Activated CD8-positive, alpha-beta memory T cell treated with anti-CD3 and anti-CD28 coated beads for 36 hours (primary cell): Measurements from ENCODE around the gene FAM90A1. TPM values are rescaled to one million over a fixed set of nuclear protein-coding genes. Genes with fewer than 3 reads are reported as not detected.
"Not testable (repeated sequence)": the region's sequence is repeated elsewhere in the genome, so short reads cannot be mapped to it uniquely, and the experiment has no call there.

Experiments
- CTCF ChIA-PET: fragments of 350-600 bp; sonication (Branson Sonifier 250); formaldehyde crosslinking; loops from one replicate; lab custom pipeline; 2021; ENCODE audit warnings: antibody characterized with exemption; lab: Charles Lee
- POLR2A ChIA-PET: fragments of 350-600 bp; sonication (Branson Sonifier 250); formaldehyde crosslinking; loops from one replicate; lab custom pipeline; 2021; ENCODE audit warnings: antibody characterized with exemption; lab: Charles Lee
- total RNA-seq, 2 experiments: library from RNA; stranded (reverse); gene quantifications; one replicate each; pipeline ENCODE4 v1.2.3, GENCODE V29; 2021

The FAM90A1 gene
- total RNA-seq, 2 experiments from 2014 or later, result 0.13 to 0.15 TPM

DNA sequence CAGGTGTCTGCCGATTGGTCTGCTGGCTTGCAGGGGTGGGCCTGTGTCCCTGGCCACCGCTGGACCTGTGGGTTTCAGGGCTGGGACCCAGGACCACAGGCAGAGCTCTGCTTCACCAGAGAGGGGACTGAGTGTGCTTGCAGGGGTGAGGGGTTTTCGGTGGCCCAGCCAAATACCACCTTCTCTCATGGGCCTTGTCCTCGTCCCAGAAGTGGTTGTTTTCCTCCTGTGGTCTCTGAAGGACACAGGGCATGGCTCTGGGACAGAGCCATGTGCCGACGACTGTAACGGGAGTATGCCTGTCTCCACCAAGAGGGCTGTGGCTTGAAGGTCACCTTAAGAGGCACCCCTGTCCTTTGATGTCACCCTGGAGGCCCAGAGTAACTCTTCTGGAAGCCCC, 7.3 kb upstream of the FAM90A1 start:
- POLR2A ChIA-PET, result not testable (repeated sequence)

DNA sequence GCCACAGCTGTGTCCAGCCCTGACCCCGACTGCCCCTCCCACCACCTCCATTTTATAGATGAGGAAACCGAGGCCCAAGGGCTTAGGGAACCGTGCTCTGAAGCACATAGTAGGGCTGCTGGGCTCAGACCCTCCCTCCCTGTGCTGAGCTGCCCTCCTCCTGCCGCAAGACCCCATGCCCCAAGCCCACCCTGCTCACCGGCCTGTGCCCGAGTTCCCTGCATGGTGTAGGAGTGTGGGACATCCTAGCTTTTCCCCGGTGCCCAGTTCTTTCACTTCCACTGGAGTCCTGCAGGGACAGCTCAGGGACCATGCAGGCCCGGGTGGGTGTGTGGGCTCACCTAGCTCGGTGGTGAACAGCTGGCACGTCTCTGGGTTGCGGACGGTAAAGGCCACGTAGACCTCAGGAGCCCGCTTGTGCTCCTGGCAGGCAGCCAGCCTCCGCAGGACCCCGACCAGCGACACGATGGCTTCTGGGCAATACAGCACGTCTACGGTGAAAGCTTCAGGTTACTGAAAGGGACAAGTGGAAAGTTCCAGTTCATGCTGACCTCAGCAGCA, 6.6 kb upstream of the FAM90A1 start:
- CTCF ChIA-PET, POLR2A ChIA-PET: not testable (repeated sequence)

More for the DNA sequence above, 7.3 kb upstream of the FAM90A1 start:
- CTCF ChIA-PET, result not testable (repeated sequence)

DNA sequence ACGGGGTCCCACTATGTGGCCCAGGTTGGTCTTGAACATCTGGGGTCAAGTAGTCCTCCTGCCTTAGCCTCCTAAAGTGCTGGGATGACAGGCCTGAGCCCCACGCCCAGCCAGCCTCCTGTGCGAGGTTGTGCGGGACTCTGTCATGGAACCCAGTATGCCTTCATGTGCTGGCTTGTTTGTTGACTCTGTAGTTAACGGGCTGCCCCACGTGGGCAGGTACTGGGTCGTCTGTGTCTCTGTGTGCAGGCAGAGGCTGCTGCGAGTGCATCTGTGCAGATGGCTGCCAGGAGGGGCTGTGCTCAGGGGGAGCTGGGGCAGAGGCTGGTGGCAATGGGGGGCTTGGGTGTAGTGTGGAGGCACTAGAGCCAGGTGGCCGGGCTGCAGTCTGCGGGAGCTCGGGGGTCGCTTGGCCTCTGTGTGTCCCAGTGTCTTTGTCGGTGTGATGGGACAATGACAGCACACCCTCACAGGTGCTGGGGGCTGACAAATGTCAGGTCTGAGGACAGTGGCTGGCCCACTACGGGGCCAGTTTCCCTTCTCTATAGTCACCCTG, 6.0 kb upstream of the FAM90A1 start:
- POLR2A ChIA-PET, CTCF ChIA-PET: not testable (repeated sequence)

DNA sequence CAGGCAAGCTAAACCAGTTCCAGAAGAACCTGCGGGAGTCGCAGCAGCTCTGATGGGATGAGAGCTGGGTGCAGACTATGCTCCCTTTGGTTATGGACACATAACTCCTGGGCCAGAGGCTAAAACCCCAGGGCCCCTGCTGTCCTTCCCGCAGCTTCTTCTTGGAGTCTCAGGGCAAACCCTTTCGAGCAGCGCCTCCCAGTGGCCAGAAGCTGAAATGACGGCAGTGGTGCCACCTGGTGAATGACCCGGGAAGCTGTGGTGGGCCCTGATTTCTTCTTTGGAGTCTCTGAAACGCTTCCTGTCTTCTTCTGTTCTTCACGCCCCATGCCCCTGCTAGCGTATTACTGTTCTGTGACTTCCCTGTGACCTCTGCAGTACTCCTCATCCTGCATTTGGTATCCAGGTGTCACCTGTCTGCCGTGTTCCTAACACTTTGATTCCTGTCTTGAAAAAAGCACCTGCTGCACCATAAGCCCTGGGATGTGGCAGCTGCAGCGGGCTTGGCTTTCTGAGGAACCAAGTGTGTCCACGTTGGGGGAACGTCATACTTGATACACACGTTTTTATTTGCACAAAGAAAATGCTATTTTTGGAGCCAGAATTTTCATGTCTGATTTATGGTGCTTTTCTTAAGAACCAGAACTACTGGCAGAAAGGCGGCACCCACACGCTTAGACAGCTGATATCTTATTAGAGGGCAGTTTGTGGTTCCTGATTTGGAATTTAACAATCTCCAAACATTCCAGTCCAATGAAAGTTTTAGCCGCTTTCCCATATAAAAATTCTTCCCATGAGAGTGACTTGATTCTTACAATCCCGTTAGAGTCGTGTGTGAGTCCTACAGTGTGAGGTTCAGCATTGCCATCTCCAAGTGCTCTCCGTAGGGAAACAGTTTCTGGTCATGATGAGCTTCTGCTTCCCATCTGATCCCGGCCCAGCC, 4.5 kb upstream of the FAM90A1 start:
- POLR2A ChIA-PET, result not testable (repeated sequence)
- CTCF ChIA-PET, result interaction anchor here (0.8 to 1.4 kb wide), 7 partner anchors 12 to 188 kb away, joined by 3 to 6 read pairs (median 3); no protein-coding TSS in a partner anchor

DNA sequence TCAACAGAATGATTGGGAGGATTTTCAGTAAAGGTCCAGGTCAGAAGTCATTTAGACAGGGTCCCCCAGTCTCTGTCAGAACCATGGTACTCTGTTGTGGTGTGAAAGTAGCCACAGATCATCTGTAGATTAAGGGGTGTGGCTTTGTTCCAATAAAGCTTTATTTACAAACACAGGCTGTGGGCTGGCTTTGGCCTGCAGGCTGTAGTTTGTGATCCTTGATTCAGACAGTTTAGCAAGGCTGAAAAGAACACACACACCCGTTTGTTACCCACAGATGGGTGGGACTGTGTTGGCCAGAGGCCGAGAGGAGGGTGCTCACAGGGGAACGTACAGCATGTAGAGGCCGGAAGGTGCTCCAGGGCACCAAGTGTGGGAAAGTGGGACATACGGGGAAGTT, 3.6 kb upstream of the FAM90A1 start:
- CTCF ChIA-PET, result interaction anchor here (0.8 to 1.4 kb wide), 4 partner anchors 120 to 148 kb away, joined by 3 to 6 read pairs (median 4); no protein-coding TSS in a partner anchor
- POLR2A ChIA-PET, result not testable (repeated sequence)

DNA sequence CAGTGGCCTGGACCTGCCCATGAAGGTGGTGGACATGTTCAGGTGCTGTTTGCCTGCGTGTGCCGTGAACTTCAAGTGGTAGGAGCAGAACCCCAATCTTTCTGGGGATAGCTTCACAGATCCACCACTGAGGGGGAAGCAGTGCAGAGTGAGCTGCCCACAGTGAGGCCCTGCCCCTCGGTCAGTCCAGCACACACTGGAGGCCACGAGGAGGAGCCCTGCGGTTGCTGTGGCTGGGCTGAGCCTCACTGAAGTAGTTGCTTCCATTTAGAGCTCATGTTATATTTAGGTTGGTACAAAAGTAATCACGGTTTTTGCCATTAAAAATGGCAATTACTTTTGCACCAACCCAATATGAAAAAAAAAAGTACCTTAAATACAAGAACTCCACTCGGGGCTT, 2.1 kb upstream of the FAM90A1 start:
- CTCF ChIA-PET, POLR2A ChIA-PET: not testable (repeated sequence)

DNA sequence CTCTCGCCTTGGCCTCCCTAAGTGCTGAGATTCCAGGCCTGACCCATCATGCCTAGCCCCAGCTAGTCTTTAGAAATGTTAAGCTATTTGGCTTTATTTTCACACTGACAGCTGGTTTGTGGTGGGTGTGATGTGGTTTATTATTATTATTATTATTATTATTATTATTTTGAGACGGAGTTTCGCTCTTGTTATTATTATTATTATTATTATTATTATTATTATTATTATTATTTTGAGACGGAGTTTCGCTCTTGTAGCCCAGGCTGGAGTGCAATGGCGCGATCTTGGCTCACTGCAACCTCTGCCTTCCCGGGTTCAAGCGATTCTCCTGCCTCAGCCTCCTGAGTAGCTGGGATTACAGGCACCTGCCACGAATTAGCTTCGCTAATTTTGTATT, 1.2 kb upstream of the FAM90A1 start:
- POLR2A ChIA-PET, CTCF ChIA-PET: not testable (repeated sequence)

DNA sequence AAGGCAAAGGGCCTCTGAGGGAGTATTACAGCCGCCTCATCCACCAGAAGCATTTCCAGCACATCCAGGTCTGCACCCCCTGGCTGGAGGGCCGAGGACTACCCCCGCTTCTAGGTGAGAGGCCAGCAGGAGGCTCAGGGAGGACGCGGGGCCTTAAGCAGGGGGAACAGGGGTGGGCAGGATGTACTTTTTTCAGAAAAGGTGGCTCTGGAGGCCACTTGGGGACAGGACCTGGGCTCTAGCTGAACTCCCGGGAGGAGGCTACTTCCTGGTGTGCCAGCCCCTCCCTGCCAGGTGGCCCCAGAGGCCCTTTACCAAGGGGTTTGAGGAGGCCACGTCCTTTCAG, 287 bp upstream of the FAM90A1 start:
- CTCF ChIA-PET, POLR2A ChIA-PET: not testable (repeated sequence)

DNA sequence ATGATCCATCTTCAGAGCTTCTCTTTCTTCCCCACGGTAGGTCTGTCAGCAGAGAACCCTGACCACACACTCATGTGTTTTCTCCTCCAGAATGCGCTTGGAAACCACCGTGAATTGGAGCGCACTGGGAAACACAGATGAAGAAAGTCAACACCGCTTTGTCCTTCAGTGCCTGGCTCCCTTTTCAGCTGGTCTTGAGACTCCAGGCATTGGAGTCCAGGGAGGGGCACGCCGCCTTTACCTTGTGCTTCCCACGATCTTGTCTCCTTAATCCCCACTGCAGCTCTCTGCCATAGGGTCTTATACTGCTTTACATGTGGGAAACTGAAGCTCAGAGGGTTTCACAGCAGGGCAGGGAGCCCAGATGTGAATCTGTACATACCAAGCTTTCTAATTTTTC, 1.1 kb downstream of the FAM90A1 start:
- POLR2A ChIA-PET, result no interaction called here
- CTCF ChIA-PET, result no interaction called here

DNA sequence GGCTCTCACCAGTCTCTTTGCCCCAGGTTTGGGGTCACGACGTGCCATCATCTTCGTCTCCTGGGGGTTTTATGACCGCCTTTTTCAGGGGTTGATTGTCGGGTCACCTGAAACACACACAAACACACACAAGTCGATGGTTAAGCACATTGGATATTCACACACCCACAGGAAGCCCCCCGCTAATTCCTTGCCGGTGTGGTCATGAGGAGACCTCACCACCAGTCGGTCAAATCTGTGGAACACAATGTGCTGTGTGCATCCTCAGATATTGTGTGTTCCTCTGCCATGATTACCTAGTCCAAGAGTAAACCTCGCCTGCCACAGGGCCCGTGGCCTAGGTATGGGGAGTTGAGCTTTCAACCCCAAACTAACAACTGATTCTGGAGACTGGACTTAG, 2.6 kb downstream of the FAM90A1 start:
- CTCF ChIA-PET, POLR2A ChIA-PET: not testable (repeated sequence)

DNA sequence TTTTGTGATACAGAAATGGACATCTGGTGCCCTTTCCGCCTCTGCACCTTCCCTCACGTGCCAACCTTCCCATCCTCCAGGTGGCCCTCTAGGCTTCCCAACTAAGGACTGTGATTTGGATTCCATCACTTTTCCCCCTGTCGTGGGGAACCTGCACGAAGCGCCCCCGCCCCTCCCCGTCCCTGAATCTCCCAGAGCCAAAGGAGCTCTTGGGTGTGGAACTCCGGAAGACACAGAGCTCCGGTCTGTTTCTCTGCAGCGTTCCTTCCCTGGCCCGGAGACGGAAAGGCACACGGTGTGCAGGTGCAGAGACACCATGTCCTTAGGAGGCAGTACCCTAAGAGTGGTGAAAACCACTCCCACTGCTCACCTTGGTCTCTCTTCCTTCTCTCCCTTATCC, 3.8 kb downstream of the FAM90A1 start:
- POLR2A ChIA-PET, CTCF ChIA-PET: not testable (repeated sequence)

DNA sequence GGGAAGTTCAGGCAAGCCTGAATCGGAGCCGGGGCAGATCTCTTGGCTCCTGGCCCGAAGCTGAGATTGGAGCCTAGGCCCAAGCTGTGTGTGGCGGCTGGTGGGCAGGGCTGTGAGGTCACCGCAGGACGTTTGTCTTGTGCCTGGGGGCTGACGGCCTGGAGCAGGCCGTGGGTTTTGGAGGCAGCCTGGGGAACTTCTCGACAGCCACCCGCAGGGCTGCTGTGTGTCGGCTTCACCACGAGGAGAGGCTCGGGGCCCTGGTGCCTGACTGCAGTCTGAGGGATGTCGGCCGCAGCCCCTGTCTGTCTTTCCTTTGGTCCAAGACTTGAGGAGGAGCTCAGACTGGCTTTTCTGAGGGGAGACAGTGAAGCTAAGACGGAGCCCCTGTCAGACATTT, 5.1 kb downstream of the FAM90A1 start:
- CTCF ChIA-PET, POLR2A ChIA-PET: not testable (repeated sequence)

DNA sequence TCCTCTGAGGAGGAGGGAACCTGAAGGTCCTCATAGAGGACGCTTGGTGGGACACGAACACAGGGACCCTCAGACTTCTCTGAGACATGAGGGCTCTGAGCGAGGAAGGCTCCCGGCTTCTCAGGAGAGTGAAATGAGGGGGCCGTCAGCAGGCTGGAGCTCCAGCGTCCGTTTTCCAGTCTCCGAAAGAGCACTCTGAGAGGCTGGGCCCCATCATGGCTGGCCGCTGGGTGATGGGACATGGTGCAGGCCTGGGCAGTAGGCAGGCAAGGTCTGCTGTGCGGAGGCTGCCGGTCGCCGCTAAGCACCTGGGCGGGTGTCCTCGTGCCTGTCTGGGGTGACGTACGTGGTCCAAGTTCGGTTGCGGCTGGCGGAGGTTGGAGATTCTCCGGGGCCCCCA, 5.6 kb downstream of the FAM90A1 start:
- POLR2A ChIA-PET, CTCF ChIA-PET: not testable (repeated sequence)

DNA sequence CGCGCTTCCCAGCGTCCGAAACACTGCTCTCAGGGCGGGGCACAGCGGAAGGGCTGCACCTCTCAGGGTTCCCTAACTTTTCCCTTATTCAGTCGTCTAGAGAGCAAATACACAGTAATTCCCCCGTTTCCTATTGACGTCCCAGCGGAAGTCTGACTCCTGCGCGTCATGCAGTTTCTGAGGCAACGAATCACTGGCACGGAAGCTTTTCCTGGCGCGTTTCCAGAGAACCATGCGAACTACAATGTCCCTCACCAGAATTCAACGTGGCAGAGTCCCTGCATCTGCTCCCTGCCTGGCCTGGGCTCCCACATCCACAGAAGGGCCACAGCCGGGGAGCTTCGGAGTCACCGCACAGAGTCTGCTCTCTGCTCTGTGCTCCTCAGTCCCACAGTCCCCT, 6.0 kb downstream of the FAM90A1 start:
- POLR2A ChIA-PET, result not testable (repeated sequence)

DNA sequence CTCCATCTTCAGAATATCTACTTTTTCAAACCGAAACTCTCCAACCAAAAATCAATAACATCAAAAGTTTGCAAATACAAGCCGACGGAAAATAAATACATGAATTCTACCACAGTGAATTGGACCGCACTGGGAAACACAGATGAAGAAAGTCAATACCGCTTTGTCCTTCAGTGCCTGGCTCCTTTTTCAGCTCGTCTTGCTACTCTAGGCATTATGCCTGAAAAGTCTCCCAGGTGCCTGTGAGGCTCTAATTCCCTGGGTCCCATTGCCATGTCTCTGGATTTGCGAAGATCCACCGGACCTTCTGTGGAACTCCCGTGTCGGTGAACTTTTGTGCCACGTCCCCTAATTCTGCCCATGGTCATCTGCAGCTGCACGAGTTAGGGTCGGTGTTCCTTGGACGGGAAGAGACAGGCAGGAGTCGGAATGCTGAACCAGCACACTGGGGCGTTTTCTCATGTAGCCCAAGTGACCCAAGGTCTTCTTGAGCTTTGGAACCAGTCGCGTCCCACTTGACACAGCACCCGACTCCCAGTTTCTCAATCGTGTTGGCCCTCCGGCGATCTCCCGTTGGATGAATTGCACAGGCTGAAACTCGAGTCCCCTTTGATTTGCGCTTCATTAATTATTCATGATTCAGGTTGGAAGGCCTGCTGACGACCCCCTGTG, 8.6 kb downstream of the FAM90A1 start:
- POLR2A ChIA-PET, CTCF ChIA-PET: not testable (repeated sequence)

More for the DNA sequence above, 6.0 kb downstream of the FAM90A1 start:
- CTCF ChIA-PET, result not testable (repeated sequence)

DNA sequence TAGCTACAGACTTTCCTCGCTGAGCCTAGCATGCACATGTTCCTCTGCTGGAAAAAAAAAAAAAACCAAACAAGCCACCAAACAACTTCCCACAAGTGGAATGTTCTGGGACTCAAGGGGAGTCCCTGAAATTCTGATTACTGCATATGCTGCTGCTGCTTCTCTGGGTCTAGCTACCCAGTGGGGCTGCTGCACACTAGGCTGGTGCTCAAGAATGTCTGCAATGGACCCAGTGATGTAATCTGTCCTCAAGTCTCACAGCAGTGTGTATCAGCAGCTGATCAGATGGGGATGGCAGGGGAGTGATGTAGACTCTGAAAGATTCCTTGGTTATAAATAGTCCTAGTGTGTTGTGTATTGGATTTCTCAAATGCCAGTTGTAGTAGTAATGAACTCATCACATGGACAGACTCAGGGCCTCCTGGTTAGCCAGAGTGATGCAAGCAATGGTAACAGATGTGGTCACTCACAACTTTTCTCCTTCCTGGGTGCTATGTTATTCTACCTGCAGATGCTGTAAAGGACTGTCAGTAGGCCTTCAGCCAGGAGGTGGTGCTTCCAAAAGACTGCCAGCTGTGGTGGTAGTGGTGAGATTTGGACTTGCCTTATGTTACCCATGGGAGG, 29.6 kb downstream of the FAM90A1 start:
- CTCF ChIA-PET, result not testable (repeated sequence)

DNA sequence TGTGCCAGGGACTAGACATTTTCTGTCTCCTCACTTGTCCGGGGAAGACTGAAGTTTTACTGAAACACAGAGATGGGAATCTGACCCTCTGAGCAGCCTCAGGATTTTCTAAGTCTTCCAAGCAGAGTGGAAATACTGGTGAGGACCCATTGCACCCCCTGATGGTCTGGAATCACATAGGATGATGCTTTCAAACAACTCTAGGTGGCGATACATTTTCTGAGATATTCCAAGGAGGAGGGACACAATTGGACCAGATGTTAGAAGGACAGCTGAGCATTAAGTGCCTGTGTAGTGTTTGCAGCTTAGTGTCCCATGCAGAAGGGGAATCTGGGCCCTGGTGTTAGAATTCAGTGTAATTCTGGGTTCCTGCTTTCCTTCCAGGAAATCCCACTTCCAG, 39.3 kb downstream of the FAM90A1 start:
- CTCF ChIA-PET, result not testable (repeated sequence)

More for the DNA sequence above, 29.6 kb downstream of the FAM90A1 start:
- POLR2A ChIA-PET, result not testable (repeated sequence)

DNA sequence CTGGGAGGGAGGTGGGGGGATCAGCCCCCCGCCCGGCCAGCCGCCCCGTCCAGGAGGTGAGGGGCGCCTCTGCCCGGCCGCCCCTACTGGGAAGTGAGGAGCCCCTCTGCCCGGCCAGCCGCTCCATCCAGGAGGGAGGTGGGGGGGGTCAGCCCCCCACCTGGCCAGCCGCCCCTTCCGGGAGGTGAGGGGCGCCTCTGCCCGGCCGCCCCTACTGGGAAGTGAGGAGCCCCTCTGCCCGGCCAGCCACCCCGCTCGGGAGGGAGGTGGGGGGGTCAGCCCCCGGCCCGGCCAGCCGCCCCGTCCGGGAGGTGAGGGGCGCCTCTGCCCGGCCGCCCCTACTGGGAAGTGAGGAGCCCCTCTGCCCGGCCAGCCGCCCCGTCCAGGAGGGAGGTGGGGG, 43.2 kb downstream of the FAM90A1 start:
- POLR2A ChIA-PET, CTCF ChIA-PET: not testable (repeated sequence)

More for the DNA sequence above, 39.3 kb downstream of the FAM90A1 start:
- POLR2A ChIA-PET, result not testable (repeated sequence)

DNA sequence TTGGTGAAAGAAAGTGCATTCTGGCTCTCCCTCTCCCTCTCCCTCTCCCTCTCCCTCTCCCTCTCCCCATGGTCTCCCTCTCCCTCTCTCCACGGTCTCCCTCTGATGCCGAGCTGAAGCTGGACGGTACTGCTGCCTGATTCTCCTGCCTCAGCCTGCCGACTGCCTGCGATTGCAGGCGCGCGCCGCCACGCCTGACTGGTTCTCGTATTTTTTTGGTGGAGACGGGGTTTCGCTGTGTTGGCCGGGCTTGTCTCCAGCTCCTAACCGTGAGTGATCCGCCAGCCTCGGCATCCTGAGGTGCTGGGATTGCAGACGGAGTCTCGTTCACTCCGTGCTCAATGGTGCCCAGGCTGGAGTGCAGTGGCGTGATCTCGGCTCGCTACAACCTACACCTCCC, 44.1 kb downstream of the FAM90A1 start:
- POLR2A ChIA-PET, CTCF ChIA-PET: not testable (repeated sequence)

DNA sequence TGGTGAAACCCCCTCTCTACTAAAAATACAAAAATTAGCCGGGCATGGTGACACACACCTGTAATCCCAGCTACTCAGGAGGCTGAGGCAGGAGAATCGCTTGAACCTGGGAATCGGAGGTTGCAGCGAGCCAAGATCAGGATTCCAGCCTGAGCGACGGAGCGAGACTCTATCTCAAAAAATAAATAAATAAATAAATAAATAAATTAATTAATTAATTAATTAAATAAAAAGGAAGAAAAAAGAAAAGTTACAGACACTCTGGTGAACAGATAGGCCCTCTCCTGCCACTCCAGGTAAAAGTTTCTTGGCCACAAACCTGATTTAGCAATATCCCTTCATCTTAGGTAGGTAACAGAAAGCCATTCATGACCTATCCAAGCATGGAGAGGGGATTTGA, 44.5 kb downstream of the FAM90A1 start:
- POLR2A ChIA-PET, CTCF ChIA-PET: not testable (repeated sequence)
